Central memory CD8-positive, alpha-beta T cell (primary cell): Measurements from ENCODE around the gene KATNIP.
"Not testable (repeated sequence)": the region's sequence is repeated elsewhere in the genome, so short reads cannot be mapped to it uniquely, and the experiment has no call there.

ENCODE experiments used
- ATAC-seq: fragments of 150-1000 bp; cut with Tn5 transposase; replicated peaks from 2 replicates; pipeline ENCODE4 v1.10.0; 2022; ENCODE audit warnings: mild to moderate bottlenecking, moderate FRiP score, moderate number of reproducible peaks; ENCODE audit not compliant: poor library complexity, severe bottlenecking; ENCODE audit errors: extremely low read depth
- DNase-seq, 2 donors: peaks; one replicate each; pipeline ENCODE4 v3.0.0; 2021; ENCODE audit warnings: low spot score in 2 of 2
- H3K27ac Mint-ChIP-seq: one replicate; pipeline ENCODE4 v1.8.0; 2022; ENCODE audit warnings: low read depth, mild to moderate bottlenecking, moderate library complexity, mixed read lengths
- H3K27me3 Mint-ChIP-seq: one replicate; pipeline ENCODE4 v1.8.0; 2022; ENCODE audit warnings: mixed read lengths
- H3K36me3 Mint-ChIP-seq: one replicate; pipeline ENCODE4 v1.8.0; 2022; ENCODE audit warnings: mild to moderate bottlenecking, moderate library complexity, mixed read lengths; ENCODE audit not compliant: insufficient read depth
- H3K4me1 Mint-ChIP-seq: one replicate; pipeline ENCODE4 v1.8.0; 2022; ENCODE audit warnings: mixed read lengths
- H3K4me3 Mint-ChIP-seq: one replicate; pipeline ENCODE4 v1.8.0; 2022; ENCODE audit warnings: mild to moderate bottlenecking, moderate library complexity, mixed read lengths
- H3K9me3 Mint-ChIP-seq: one replicate; pipeline ENCODE4 v1.8.0; 2022; ENCODE audit warnings: mixed read lengths

KATNIP gene

DNA sequence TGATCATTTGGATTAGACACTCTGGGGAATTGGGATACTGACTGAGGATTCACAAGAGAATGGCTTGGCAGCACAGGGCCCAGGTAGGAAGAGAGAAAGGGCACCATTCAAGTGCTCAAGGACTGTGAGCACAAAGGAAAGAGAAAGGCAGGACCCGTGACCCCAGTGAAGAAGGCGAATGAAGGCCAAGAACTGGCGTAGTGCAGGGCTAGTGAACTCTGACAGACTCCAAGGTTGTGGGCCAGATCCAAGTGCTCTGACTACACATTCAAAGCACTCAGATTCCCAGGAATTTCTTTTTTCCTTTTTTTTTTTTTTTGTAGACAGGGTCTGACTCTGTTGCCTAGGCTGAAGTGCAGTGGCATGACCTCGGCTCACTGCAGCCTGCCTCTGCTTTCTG, 5.3 kb upstream of the KATNIP start:
- peak overlapping the region; percentile 74 for H3K27ac Mint-ChIP-seq
- peaks cover 50% of the 10 kb centered on the region for H3K36me3 Mint-ChIP-seq
- H3K4me3 Mint-ChIP-seq, result no peak overlapping the region

GRCh38 chr16:27547134-27547533, 2.8 kb upstream of the KATNIP start:
- Mint-ChIP-seq H3K9me3 (no peaks in the 10 kb centered on the region), H3K36me3 (peaks cover 44% of the 10 kb centered on the region), H3K27ac (peak overlapping the region; percentile 7), H3K27me3 (no peaks in the 10 kb centered on the region), H3K4me1 (peaks cover 56% of the 10 kb centered on the region), H3K4me3 (no peak overlapping the region)
- DNase-seq (no peak), ATAC-seq (no peak)

More for the DNA sequence above, 5.3 kb upstream of the KATNIP start:
- DNase-seq, result no peak
- H3K4me1 Mint-ChIP-seq, result peaks cover 47% of the 10 kb centered on the region
- ATAC-seq, result no peak
- no peaks in the 10 kb centered on the region for H3K27me3 Mint-ChIP-seq
- H3K9me3 Mint-ChIP-seq, result peaks cover 4% of the 10 kb centered on the region

DNA sequence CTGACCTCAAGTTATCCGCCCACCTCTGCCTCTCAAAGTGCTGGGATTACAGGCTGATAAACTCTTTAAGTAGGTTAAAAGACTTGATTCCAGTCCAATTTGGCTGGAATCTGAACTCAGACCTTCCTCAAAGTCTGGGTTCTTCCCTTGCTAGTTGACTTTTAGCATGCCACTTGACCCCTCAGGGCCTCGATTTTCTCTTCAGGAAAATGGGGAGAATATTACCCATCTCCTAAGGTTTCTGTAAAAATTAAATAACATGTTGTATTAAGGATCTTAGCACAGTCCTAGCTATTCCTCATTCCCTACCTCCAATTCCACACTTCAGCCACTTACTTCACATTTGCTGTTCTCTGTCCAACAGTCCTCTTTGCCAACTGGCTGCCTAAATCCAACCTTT, 2.1 kb upstream of the KATNIP start:
- no peaks in the 10 kb centered on the region for H3K27me3 Mint-ChIP-seq
- peak overlapping the region; percentile 7 for H3K27ac Mint-ChIP-seq
- H3K4me3 Mint-ChIP-seq, result peak overlapping the region; percentile 99
- H3K9me3 Mint-ChIP-seq, result no peaks in the 10 kb centered on the region
- no peak for ATAC-seq
- DNase-seq, result no peak
- peaks cover 39% of the 10 kb centered on the region for H3K36me3 Mint-ChIP-seq
- H3K4me1 Mint-ChIP-seq, result peaks cover 56% of the 10 kb centered on the region

GRCh38 chr16:27549464-27549745, 539 bp upstream of the KATNIP start:
- Mint-ChIP-seq H3K27me3 (no peaks in the 10 kb centered on the region), H3K4me3 (peak overlapping the region; percentile 99), H3K27ac (peak overlapping the region; percentile 100), H3K4me1 (peaks cover 54% of the 10 kb centered on the region), H3K9me3 (no peaks in the 10 kb centered on the region), H3K36me3 (peaks cover 28% of the 10 kb centered on the region)
- DNase-seq, result no peak
- ATAC-seq, result peak; percentile 15

DNA sequence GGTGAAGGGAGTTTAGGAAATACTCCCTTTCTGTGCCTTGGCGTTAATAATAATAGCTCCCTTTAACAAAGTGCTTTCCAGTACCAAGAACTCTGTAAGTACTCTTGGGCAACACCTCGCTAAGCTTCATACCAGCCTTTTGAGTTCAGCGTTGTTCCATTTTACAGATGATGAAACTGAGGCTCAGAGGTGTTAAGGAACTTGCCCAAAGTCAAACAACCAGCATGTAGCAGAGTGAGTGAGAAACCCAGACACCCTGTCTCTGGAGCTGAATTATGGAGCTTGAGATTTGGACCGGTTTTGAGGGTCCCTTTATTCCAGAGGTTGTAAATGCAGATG, 607 bp downstream of the KATNIP start:
- no peaks in the 10 kb centered on the region for H3K9me3 Mint-ChIP-seq
- no peak for ATAC-seq
- peak overlapping the region; percentile 99 for H3K4me3 Mint-ChIP-seq
- DNase-seq, result no peak
- peak overlapping the region; percentile 100 for H3K27ac Mint-ChIP-seq
- no peaks in the 10 kb centered on the region for H3K27me3 Mint-ChIP-seq
- H3K4me1 Mint-ChIP-seq, result peaks cover 51% of the 10 kb centered on the region
- H3K36me3 Mint-ChIP-seq, result peaks cover 18% of the 10 kb centered on the region

DNA sequence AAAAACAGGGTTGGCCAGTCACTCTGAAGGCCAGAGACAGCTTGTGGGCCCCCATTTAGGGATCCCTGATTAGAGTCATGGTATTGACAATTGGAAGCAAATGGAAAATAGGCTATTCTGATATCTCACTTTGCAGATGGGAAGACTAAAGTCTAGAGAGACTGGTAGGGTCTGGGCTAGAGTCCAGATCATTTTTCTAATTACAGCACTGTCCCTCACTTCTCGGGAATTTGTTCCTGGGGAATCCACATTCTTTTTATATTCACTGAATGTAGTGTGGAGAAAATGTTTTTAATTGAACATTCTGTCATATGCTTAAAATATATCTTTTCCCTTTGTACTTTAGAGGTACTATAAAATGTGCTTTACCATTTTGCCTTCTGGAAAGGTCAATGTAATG, 1.1 kb downstream of the KATNIP start:
- Mint-ChIP-seq H3K27ac (peak overlapping the region; percentile 100), H3K4me3 (peak overlapping the region; percentile 99), H3K4me1 (peaks cover 50% of the 10 kb centered on the region), H3K36me3 (peaks cover 16% of the 10 kb centered on the region), H3K27me3 (no peaks in the 10 kb centered on the region), H3K9me3 (no peaks in the 10 kb centered on the region)
- ATAC-seq (no peak), DNase-seq (no peak)

- Mint-ChIP-seq H3K27me3 (no peaks in the 10 kb centered on the region), H3K27ac (no peak overlapping the region), H3K4me3 (no peak overlapping the region), H3K36me3 (peaks cover 3% of the 10 kb centered on the region), H3K4me1 (peaks cover 5% of the 10 kb centered on the region), H3K9me3 (no peaks in the 10 kb centered on the region)
- DNase-seq, result no peak
- ATAC-seq, result no peak
Observed at GRCh38 chr16:27556471-27556870, 6.5 kb downstream of the KATNIP start.

DNA sequence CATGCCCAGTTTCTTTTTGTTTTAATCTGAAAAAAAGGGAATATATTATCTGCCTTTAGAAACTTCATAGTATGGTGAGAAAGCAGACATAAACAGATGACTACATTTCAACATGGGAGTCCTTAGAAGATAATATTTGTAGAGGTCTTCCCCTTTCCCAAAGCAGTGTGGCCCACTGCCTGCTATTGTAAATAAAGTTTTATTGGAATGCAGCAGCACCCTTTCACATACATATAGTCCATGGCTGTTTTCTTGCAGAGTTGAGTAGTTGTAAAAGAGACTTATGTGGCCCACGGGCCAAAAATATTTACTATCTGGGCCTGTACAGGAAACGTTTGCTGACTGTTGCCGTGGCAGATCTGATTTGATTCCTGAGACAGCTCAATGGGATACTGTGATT, 8.5 kb downstream of the KATNIP start:
- Mint-ChIP-seq H3K27ac (no peak overlapping the region), H3K36me3 (peaks cover 3% of the 10 kb centered on the region), H3K4me3 (no peak overlapping the region), H3K4me1 (peaks cover 12% of the 10 kb centered on the region), H3K9me3 (no peaks in the 10 kb centered on the region), H3K27me3 (no peaks in the 10 kb centered on the region)
- ATAC-seq (no peak), DNase-seq (no peak)

DNA sequence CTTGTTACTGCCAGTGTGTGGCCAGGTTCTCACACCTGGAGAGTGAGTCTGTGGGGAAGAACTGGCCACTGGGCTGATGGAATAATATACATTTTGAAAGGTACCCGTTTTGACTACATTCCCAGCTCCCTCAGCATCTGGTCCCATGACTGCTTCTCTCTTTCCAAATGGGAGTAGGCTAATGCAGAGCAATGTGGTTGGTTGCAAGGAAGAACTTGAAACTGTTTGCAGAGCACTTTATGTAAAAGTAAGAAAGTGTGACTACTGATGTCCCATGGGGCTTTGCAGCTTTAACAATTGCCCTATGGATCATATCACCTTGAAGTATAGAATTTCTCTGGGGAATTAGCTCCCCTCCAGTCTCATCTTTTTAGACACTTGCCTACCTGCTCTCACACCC, 9.0 kb downstream of the KATNIP start:
- Mint-ChIP-seq H3K27me3 (no peaks in the 10 kb centered on the region), H3K36me3 (peaks cover 3% of the 10 kb centered on the region), H3K9me3 (no peaks in the 10 kb centered on the region), H3K4me1 (peaks cover 12% of the 10 kb centered on the region), H3K27ac (no peak overlapping the region), H3K4me3 (no peak overlapping the region)
- DNase-seq (no peak), ATAC-seq (no peak)

DNA sequence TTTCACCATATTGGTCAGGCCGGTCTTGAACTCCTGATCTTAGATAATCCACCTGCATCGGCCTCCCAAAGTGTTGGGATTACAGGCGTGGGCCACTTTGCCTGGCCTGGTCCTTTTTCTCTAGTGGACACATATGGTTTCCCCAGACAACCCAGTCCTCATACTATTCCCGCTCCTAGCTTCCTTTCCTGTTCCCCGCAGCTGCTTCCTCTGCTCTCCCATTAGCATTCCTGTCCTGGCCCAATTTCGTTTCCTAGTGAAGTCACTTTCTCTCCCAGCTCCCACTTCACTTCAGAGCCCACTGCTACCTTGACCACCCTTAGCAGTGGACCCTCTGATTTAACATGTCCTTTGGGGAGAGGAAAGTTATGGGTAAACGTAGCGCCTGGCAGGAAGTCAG, 11.3 kb downstream of the KATNIP start:
- peak overlapping the region; percentile 41 for H3K27ac Mint-ChIP-seq
- H3K9me3 Mint-ChIP-seq, result no peaks in the 10 kb centered on the region
- DNase-seq (no peak), ATAC-seq (no peak)
- no peak overlapping the region for H3K4me3 Mint-ChIP-seq
- no peaks in the 10 kb centered on the region for H3K27me3 Mint-ChIP-seq
- H3K4me1 Mint-ChIP-seq, result peaks cover 12% of the 10 kb centered on the region
- H3K36me3 Mint-ChIP-seq, result peaks cover 3% of the 10 kb centered on the region

DNA sequence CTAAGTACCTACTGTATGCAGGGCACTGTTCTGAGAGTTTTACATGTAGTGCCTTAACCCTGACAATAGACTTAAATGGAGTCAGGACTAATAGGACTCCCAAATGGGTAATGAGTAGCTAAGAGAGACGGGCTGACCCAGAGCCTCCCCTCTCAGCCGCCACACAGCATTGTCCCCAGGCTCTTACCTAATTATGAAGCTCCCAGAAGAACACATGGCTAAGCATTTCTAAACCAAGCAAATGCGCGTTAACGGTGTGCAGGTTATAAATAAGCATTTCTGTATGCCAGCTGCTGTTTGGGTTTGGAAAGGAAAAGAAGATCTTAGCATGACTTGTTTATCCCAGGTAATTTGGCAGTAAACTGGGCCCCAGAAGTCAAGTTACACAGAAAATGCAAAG, 14.3 kb downstream of the KATNIP start:
- no peaks in the 10 kb centered on the region for H3K27me3 Mint-ChIP-seq
- H3K4me3 Mint-ChIP-seq, result no peak overlapping the region
- H3K27ac Mint-ChIP-seq, result no peak overlapping the region
- H3K36me3 Mint-ChIP-seq, result peaks cover 3% of the 10 kb centered on the region
- DNase-seq (no peak), ATAC-seq (no peak)
- H3K9me3 Mint-ChIP-seq, result no peaks in the 10 kb centered on the region
- peaks cover 14% of the 10 kb centered on the region for H3K4me1 Mint-ChIP-seq

GRCh38 chr16:27566417-27566816, 16.5 kb downstream of the KATNIP start:
- ATAC-seq (no peak), DNase-seq (no peak)
- Mint-ChIP-seq H3K27me3 (no peaks in the 10 kb centered on the region), H3K9me3 (no peaks in the 10 kb centered on the region), H3K4me1 (peaks cover 14% of the 10 kb centered on the region), H3K4me3 (no peak overlapping the region), H3K36me3 (no peaks in the 10 kb centered on the region), H3K27ac (no peak overlapping the region)

- ATAC-seq (no peak), DNase-seq (no peak)
- Mint-ChIP-seq H3K4me3 (no peak overlapping the region), H3K9me3 (no peaks in the 10 kb centered on the region), H3K36me3 (peaks cover 2% of the 10 kb centered on the region), H3K4me1 (peaks cover 10% of the 10 kb centered on the region), H3K27me3 (no peaks in the 10 kb centered on the region), H3K27ac (no peak overlapping the region)
Observed at GRCh38 chr16:27568077-27568476, 18.1 kb downstream of the KATNIP start.

DNA sequence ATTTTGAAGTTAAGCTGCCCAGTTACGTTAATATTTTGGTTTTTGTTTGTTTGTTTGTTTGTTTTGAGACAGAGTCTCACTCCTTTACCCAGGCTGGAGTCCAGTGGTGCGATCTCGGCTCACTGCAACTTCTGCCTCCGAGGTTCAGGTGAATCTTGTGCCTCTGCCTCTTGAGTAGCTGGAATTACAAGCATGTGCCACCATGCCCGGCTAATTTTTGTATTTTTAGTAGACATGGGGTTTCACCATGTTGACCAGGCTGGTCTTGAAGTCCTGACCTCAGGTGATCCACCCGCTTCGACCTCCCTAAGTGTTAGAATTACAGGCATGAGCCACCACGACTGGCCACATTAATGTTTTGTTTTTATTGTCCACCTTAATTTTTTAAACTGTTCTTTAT, 21.0 kb downstream of the KATNIP start:
- not testable (repeated sequence) for H3K27me3 Mint-ChIP-seq, H3K4me3 Mint-ChIP-seq, H3K27ac Mint-ChIP-seq, H3K4me1 Mint-ChIP-seq, DNase-seq, H3K9me3 Mint-ChIP-seq, ATAC-seq, H3K36me3 Mint-ChIP-seq
